ENCODE data around the gene CARM1. TPM values are rescaled to one million over a fixed set of nuclear protein-coding genes. Genes with fewer than 3 reads are reported as not detected.

Gene CARM1
- total RNA-seq, 1 experiment from 2014 or later: 103 TPM

GRCh38 chr19:10911579-10912363 lies 40.4 kb downstream of the CARM1 start:
- intact Hi-C loops (cut with micrococcal nuclease): no loop called here
- Histone ChIP-seq H2AFZ (ENCODE audit: low read depth, low read length, poor library complexity, severe bottlenecking) (no peak overlapping the region), H3K4me3 (replicated peaks in 1 of 2; ENCODE audit: low read depth in 1 of 2, low read length in 2 of 2) (no peak overlapping the region), H3K9me2 (ENCODE audit: insufficient read depth) (no peaks in the 10 kb centered on the region), H4K20me1 (ENCODE audit: insufficient read depth) (no peaks in the 10 kb centered on the region), H3K27me3 (ENCODE audit: insufficient read depth, low read length) (no peaks in the 10 kb centered on the region), H3K9ac (ENCODE audit: low read length) (no peak overlapping the region), H3K9me3 (ENCODE audit: control insufficient read depth in 1 of 2, insufficient read depth in 1 of 2, low read depth in 1 of 2, low read length in 2 of 2) (no peaks in the 10 kb centered on the region), H3K79me2 (ENCODE audit: insufficient read depth, low read length) (no peaks in the 10 kb centered on the region; the same call in 1 of the 2 replicates), H3K27ac (ENCODE audit: low read depth, low read length) (no peak overlapping the region), H3K4me1 (ENCODE audit: control insufficient read depth in 1 of 2, insufficient read depth in 2 of 2, low read length in 2 of 2) (peaks cover 0 to 14% of the 10 kb centered on the region in 2 experiments; a peak in 2 of 4 replicates), H3K4me2 (ENCODE audit: low read length) (no peak overlapping the region), H3K36me3 (ENCODE audit: control insufficient read depth in 1 of 2, insufficient read depth in 2 of 2, low read length in 2 of 2) (peaks cover 24 to 25% of the 10 kb centered on the region in 2 experiments; a peak in 3 of 4 replicates)
- no peak for DNase-seq (ENCODE audit: low read depth, low spot score)
- no peak for ATAC-seq
- ChIA-PET RAD21 (ENCODE audit: low non-redundant PET in 1 of 2, low total read pairs in 2 of 2, uncharacterized antibody in 2 of 2, unreplicated experiment in 2 of 2) (no interaction called here), CTCF (no interaction called here), POLR2A (no interaction called here)
- BruUV-seq (replicated peaks): no TSS peak
- TF ChIP-seq, protein P1, sequence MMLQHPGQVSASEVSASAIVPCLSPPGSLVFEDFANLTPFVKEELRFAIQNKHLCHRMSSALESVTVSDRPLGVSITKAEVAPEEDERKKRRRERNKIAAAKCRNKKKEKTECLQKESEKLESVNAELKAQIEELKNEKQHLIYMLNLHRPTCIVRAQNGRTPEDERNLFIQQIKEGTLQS (IDR thresholded peaks at IDR 0.05): no peak
- TF ChIP-seq MAX (IDR thresholded peaks at IDR 0.05) (no peak), CTCF (IDR thresholded peaks at IDR 0.05 in 2 of 3, conservative IDR thresholded peaks at IDR 0.05 in 1 of 3; ENCODE audit: borderline replicate concordance in 1 of 3, insufficient read depth in 1 of 3, low read depth in 2 of 3, low read length in 2 of 3) (no peak), SIN3A (IDR thresholded peaks at IDR 0.05; ENCODE audit: low read depth) (no peak), POLR2A (IDR thresholded peaks at IDR 0.05; ENCODE audit: borderline replicate concordance, extremely low read depth, insufficient read depth, insufficient read length) (no peak), ZNF274 (IDR thresholded peaks at IDR 0.05; ENCODE audit: low read depth, low read length) (no peak), CEBPB (IDR thresholded peaks at IDR 0.05; ENCODE audit: low read depth) (no peak), SRF (IDR thresholded peaks at IDR 0.05; ENCODE audit: low read depth) (no peak), CBX3 (IDR thresholded peaks at IDR 0.05; ENCODE audit: low read depth) (no peak), JUND (IDR thresholded peaks at IDR 0.05) (no peak), ZFX (IDR thresholded peaks at IDR 0.05) (no peak), RAD21 (IDR thresholded peaks at IDR 0.05; ENCODE audit: low read depth) (no peak), ELF1 (IDR thresholded peaks at IDR 0.05; ENCODE audit: borderline replicate concordance, low read depth) (no peak), TCF7L2 (IDR thresholded peaks at IDR 0.05; ENCODE audit: borderline replicate concordance, extremely low read depth, insufficient read depth, insufficient read length) (no peak), EZH2 (IDR thresholded peaks at IDR 0.05) (no peak), SP1 (IDR thresholded peaks at IDR 0.05; ENCODE audit: low read depth) (no peak), EZH2phosphoT487 (IDR thresholded peaks at IDR 0.05; ENCODE audit: borderline replicate concordance) (no peak)
